Lower leg skin (tissue), 4 donors: ENCODE results near the gene PGP. TPM values are rescaled to one million over a fixed set of nuclear protein-coding genes. Genes with fewer than 3 reads are reported as not detected.

Experiments used
- DNase-seq, 2 donors: peaks; one replicate each; pipeline ENCODE4 v3.0.0-alpha.2; 2019; ENCODE audit warnings: low spot score in 2 of 2
- H3K4me3 ChIP-seq: fragments of 200-600 bp; sonication (generic); 2 replicates; pipeline ENCODE4 v1.5.1; 2017; ENCODE audit warnings: mild to moderate bottlenecking, low read depth; ENCODE audit not compliant: poor library complexity, severe bottlenecking
- POLR2A ChIP-seq, 2 donors: fragments of 450-650 bp; IDR thresholded peaks; one replicate each; pipeline ENCODE4 v1.6.1; 2016 to 2017; ENCODE audit warnings: antibody characterized with exemption in 2 of 2, mild to moderate bottlenecking in 1 of 2, moderate library complexity in 1 of 2
- WGBS, 2 donors: methylation state at CpG; one replicate each; pipeline ENCODE4 v1.1.5; 2018; 5-methylcytosine and 5-hydroxymethylcytosine counted together
- intact Hi-C: fragments of 100-400 bp; cut with DNase I; formaldehyde crosslinking; loops from one replicate; pipeline ENCODE4 v1.15.0; 2023; ENCODE audit warnings: low total_unique reads
- total RNA-seq, 4 donors: library from RNA; depleted of rRNA; stranded (reverse); fragments of >200 nt; gene quantifications; one replicate each; pipeline ENCODE4 v1.1.0, GENCODE V29; 2016
- TF ChIP-seq, protein P1 (sequence below), 3 donors: fragments of 450-650 bp; IDR thresholded peaks; one replicate each; pipeline ENCODE4 v1.5.1; 2016; ENCODE audit warnings: antibody characterized with exemption in 3 of 3, mild to moderate bottlenecking in 3 of 3, moderate library complexity in 2 of 3

Gene PGP
- total RNA-seq, 4 donors from 2014 or later, result 9.6 to 19.4 (median 12.8) TPM

DNA sequence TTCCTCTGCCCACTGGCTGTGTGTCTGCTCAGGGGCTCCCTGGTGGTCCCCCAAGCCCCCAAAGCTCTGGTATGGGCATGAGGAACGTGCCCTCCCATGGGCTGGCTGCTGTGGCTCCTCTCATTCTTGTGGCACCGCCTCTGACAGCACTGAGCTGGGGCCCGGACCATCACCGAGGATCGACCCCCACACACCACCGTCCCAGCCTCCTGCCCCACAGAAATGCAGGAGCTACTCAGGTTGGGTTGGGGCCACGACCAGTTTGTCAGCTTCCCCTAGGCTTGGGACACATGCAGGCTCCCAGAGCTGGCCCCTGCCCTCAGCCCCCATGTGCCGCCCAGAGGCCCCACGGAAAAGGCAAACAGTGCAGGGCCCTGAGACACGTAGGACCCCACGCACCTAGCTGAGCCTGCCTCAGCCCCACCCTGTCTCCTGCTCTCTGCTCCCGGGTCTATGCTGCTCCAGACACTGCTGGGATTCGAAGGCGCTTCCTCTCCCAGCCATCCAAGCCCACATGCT is 15.0 kb downstream of the PGP start:
- 70 to 71% methylated on average over 13 of the region's 14 CpGs for WGBS, 2 donors

DNA sequence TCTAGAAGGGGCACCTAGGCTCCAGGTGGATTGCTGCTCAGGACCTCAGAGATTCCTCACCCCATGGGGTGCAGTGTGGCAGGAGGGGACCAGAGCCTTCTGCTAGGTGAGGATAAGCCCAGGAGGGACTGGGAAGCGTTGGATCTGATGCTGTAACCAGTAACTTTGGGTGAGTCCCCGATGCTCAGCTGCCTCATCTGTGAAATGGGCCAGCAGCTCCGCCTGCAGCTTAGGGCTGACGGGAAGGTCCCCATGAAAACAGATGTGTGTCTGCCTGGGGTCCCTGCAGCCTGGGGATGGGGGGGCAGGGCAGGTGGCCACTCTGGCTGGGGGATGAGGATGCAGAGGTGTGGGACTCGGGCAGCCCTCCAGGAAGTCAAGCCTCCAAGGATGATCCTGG is 15.5 kb downstream of the PGP start:
- WGBS, 2 donors, result 64 to 71% methylated on average over 5 of the region's 5 CpGs
- TF ChIP-seq, protein P1, sequence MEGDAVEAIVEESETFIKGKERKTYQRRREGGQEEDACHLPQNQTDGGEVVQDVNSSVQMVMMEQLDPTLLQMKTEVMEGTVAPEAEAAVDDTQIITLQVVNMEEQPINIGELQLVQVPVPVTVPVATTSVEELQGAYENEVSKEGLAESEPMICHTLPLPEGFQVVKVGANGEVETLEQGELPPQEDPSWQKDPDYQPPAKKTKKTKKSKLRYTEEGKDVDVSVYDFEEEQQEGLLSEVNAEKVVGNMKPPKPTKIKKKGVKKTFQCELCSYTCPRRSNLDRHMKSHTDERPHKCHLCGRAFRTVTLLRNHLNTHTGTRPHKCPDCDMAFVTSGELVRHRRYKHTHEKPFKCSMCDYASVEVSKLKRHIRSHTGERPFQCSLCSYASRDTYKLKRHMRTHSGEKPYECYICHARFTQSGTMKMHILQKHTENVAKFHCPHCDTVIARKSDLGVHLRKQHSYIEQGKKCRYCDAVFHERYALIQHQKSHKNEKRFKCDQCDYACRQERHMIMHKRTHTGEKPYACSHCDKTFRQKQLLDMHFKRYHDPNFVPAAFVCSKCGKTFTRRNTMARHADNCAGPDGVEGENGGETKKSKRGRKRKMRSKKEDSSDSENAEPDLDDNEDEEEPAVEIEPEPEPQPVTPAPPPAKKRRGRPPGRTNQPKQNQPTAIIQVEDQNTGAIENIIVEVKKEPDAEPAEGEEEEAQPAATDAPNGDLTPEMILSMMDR (IDR thresholded peaks at IDR 0.05), result no peak
- TF ChIP-seq POLR2A (IDR thresholded peaks at IDR 0.05), result no peak
- H3K4me3 ChIP-seq, result no peak overlapping the region
- DNase-seq, result no peak
- intact Hi-C loops, result no loop called here

More for the DNA sequence above, 15.0 kb downstream of the PGP start:
- intact Hi-C loops, result no loop called here
- no peak for DNase-seq
- TF ChIP-seq POLR2A (IDR thresholded peaks at IDR 0.05), result no peak
- H3K4me3 ChIP-seq, result no peak overlapping the region

DNA sequence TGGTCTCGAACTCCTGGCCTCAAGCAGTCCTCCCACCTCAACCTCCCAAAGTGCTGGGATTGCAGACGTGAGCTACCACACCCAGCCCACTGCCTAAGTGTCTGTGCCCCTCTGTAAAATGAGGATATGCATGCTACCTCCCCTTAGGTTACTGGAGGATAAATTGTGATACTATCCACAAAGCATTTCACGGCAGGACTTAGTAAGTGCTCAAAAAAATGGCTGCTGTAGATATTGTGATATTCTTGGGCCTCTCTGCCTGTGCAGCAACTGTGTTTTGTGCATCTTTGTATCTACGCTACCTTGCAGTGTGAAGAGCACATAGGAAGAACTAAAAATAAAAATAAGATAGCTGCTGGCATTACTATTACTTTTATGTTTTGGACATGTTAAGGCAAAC is 16.4 kb downstream of the PGP start:
- H3K4me3 ChIP-seq, result no peak overlapping the region
- TF ChIP-seq, protein P1 (IDR thresholded peaks at IDR 0.05), result no peak
- no peak for TF ChIP-seq POLR2A (IDR thresholded peaks at IDR 0.05)
- DNase-seq, result no peak
- 56 to 57% methylated on average over 4 of the region's 4 CpGs for WGBS, 2 donors
- intact Hi-C loops, result no loop called here

DNA sequence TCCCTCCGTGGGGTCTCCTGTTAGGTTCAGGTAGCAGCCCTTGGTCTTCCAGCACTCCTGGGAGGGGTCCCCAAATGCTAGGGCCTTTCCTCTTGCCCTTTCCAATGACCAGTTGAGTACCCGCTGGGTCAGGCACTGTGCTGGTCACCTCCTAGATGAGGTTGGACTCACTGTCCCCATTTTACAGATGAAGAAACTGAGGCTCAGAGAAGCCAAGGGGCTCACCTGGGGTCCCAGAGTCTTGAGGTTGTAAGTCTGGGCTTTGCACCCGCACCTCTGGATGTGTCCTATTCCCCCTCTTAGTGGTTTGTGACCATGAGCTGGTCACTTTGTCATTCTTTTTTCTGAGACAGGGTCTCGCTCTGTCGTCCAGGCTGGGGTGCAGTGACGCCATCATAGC is 16.9 kb downstream of the PGP start:
- TF ChIP-seq POLR2A (IDR thresholded peaks at IDR 0.05), result no peak
- TF ChIP-seq, protein P1 (IDR thresholded peaks at IDR 0.05), result no peak
- DNase-seq, result no peak
- 78 to 94% methylated on average over 6 of the region's 6 CpGs for WGBS, 2 donors
- no peak overlapping the region for H3K4me3 ChIP-seq
- intact Hi-C loops, result no loop called here

DNA sequence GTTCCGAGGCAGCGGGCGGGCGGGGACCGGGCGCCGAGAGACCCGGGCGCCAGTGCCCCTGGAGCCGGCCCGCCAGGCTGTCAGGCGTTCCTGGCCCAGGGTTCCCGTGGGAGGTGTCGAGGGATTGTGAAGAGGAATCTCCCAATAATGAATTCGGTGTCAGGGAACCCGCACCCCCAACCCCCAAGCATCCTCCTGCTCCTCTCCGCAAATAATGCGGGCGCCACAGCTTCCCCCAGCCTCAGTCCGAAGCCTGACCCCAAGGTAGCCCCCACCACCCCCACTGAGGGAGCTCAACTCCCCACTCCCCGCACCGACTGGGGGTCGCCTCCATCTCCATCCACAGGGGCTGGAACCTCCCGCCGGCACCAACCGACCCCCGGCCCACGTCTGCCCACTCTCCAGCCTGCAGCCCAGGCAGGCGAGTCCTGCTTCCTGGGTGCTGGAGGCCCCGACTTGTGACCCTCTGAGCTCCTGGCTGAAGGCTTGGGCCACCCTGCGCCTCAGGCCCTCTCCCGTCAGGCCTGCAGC is 17.6 kb downstream of the PGP start:
- DNase-seq, result no peak
- 32 to 54% methylated on average over 17 to 28 of the region's 32 CpGs for WGBS, 2 donors
- TF ChIP-seq POLR2A (IDR thresholded peaks at IDR 0.05), result no peak
- TF ChIP-seq, protein P1 (IDR thresholded peaks at IDR 0.05), result no peak
- intact Hi-C loops, result no loop called here
- H3K4me3 ChIP-seq, result no peak overlapping the region

DNA sequence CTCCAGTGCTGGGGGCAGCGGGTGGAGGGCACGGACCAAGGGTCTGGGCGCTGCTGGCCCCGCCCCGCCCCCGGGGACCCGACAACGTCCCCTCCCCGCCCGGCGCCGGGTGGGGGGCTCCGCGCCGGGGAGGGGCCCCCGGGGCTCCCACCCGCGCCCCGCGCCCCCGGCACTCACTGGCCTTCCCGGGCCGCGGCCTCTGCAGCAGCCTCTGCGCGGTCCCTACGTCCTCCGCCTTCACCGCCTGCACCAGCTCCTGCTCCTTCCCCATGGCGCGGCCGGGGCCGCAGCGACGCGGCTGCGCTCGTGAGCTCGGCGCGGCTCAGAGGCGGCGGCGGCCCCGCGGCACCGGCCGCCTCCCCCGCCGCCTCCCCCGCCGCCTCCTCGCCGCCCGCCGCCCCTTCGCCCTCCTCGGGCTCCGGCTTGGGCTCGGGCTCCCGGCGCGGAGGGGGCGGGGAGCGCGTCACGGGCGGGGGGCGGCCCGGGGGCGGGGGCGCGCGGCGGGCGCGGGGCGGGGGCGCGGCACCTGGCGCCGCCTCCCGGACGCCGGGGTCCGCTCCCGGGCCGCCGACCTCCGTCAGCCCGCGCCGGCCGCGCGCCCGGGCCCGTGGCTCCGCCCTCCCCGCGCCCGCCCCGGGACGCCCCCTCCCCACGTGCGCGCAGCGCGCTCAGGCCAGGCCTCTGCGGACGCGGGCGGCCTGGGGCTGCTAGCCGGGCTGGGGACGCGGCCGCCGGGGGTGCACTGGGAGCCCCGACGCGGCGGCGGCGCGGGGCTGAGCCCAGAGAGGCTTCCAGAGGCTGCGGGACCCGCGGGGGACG is 18.3 kb downstream of the PGP start, which contains the start of gene CASKIN1:
Gene CASKIN1 (minus strand): TSS at position 444 of the 819 bp plus-strand sequence. CDS start 173 bp downstream, at position 271.
- WGBS, 2 donors, result 0% methylated on average over 7 of the region's 129 CpGs; no CpG with 5 or more reads in 1 of the 2 donors
- TF ChIP-seq POLR2A (IDR thresholded peaks at IDR 0.05), result no peak
- TF ChIP-seq, protein P1 (IDR thresholded peaks at IDR 0.05), result no peak
- intact Hi-C loops, result no loop called here
- no peak within 1 kb of the TSS for H3K4me3 ChIP-seq
- DNase-seq, result no peak
